Hematopoietic multipotent progenitor cell (in vitro differentiated cells): Measurements from ENCODE around the gene BRAP. TPM values are rescaled to one million over a fixed set of nuclear protein-coding genes. Genes with fewer than 3 reads are reported as not detected.
"Not testable (repeated sequence)": the region's sequence is repeated elsewhere in the genome, so short reads cannot be mapped to it uniquely, and the experiment has no call there.

Experiments used
- DNase-seq, 3 donors: peaks; one replicate each; pipeline ENCODE4 v3.0.0-alpha.2; 2011 to 2015; ENCODE audit warnings: low read depth in 2 of 3, low spot score in 2 of 3
- total RNA-seq: library from RNA; depleted of rRNA; stranded (reverse); fragments of >200 nt; gene quantifications from one replicate; pipeline ENCODE4 v1.2.3, GENCODE V29; 2012

BRAP gene
- total RNA-seq, 1 donor = 19.9 TPM

DNA sequence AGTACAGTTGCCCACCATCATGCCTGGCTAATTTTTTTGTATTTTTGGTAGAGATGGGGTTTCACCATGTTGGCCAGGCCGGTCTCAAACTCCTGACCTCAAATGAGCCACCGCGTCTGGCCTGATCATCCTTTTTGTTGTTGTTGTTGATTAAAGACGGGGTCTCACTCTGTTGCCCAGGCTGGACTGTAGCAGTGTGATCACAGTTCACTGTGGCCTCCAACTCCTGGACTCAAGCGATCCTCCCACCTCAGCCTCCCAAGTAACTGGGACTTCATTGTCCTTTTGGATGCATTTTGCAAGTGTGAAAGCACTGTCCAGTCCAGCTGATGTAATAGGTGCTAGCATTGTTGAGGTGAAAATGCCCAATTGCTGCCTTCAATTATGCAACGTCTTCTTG is 59.5 kb downstream of the BRAP start:
- DNase-seq = no peak

DNA sequence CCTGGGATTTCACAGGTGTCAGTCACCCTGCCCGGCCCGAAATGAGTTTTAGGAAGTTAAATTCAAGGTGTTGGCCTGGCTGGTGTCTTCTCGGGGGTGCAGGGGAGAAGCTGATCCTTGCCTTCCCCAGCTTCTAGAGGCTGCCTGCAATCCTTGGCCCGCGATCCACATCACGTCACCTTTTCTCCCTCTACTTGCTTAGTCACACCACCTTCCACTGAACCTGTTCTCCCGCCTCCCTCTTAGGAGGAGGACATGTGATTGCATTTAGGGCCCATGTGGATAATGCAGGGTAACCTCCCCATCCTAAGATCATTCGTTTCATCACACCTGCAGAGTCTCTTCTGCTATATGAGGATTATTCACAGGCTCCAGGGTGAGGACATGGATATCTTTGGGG is 61.2 kb downstream of the BRAP start:
- DNase-seq = no peak

DNA sequence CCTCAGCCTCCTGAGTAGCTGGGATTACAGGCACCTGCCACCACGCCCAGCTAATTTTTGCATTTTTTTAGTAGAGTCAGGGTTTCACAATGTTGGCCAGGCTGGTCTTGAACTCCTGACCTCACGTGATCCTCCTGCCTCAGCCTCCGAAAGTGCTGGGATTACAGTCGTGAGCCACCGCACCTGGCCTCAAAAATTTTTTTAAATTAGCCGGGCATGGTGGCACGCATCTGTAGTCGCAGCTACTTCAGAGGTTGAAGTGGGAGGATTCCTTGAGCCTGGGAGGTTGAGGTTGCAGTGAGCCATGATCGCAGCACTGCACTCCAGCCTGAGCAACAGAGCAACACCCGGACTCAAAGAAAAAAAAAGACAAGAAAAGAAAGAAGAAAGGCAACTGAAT is 67.9 kb downstream of the BRAP start:
- not testable (repeated sequence) for DNase-seq

DNA sequence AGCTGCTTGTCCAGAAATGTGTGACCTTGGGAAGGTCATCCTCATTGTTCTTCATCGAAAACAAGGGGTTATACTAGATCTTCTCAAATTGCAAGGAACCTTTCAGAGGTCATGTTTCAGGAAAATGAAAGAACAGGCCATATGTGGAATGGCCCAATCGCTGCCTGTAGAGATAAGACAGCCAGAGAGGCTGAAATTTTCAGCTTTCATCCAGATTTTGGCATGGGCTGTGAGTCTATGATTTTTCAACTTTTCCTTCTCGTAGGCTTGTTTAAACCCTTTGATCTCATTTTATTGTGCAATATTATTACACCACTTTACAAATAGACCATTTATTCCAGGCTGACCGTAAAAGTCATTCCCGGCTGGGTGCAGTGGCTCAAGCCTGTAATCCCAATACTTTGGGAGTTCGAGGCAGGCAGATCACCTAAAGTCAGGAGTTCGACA is 69.6 kb downstream of the BRAP start:
- DNase-seq = no peak

DNA sequence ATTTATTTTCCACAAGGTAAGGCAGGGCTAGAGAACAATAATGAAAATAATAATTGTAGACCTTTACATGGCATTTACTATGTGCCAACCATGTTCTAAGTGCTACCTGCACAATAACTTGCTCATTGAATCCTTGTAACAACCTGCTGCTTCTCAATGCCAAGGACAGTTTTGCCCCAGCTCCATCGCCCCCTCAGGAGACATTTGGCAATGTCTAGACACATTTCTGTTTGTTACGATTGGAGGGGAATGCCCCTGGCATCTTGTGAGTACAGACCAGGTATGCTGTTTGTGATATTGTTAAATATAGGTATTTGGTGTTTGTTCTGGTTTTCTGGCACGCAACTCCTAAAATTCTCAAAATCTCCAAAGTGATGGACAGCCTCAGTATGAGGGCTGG is 78.5 kb downstream of the BRAP start:
- peak in 2 of 3 donors; percentile 12 to 38 for DNase-seq

DNA sequence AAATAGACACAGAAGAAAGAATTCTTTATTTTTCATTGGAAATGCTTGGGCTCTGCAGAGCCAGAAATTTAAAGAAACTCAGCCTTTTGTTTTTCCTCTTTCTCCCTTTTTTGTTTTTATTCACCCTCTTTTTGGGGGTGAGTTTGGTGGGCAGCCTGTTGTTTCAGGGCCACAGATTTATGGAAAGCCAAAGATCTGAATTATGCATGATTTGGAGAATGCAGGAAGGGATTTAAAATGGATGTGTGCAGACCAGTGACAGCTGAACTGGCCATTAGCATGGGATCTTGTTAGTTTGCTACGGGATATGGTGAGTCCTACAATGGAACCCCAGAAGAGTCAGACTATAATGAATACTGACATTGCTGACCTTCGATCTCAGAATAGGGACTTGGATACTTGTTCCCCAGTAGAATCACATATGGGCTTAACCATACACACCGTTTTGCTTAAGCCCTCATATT is 79.0 kb downstream of the BRAP start:
- no peak for DNase-seq

DNA sequence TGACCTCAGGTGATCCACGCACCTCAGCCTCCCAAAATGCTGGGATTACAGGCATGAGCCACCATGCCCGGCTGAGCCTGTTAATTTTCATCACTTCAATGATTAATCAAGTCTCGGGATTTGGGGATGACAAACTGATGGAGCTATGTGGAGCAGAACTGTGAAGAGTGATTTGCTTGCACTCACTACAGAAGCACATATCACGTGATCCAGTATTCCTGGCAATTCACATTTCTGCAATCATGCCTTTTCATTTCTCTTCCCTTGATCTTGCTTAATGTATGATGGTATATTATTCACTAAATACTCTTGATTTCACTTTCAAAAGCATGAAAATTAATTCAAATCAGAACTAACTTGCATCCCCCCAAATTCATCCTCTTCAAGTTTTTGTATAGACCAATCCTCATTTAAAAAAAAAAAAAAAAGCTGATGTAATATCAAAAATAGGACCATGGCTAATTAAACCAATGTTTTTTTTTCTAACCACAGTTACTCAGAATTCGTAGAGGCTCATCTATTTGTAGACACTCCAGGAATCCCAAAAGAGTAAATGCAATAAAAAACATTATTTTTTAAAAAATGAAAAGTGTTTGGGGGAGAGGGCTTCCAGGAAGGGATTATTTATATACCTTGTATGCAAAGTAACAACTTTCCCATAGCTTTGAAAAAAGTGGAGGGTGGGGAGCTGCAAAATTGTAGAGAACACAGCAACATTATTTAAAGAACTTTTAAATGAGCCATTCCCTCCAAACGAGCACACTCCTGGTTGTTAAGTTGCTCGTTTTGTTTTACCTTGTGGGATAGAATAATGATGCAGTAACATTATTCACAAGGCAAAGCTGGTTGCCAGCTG is 79.6 kb downstream of the BRAP start:
- no peak for DNase-seq

DNA sequence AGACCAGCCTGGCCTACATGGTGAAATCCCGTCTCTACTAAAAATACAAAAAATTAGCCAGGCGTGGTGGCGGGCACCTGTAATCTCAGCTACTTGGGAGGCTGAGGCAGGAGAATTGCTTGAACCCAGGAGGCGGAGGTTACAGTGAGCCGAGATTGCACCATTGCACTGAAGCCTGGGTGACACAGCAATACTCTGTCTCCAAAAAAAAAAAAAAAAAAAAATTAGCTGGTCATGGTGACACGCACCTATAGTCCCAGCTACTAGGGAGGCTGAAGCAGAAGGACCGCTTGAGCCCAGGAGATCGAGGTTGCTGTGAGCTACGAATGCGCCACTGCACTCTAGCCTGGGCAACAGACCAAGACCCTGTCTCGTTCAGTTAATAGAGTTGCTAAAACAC is 82.9 kb downstream of the BRAP start:
- not testable (repeated sequence) for DNase-seq

DNA sequence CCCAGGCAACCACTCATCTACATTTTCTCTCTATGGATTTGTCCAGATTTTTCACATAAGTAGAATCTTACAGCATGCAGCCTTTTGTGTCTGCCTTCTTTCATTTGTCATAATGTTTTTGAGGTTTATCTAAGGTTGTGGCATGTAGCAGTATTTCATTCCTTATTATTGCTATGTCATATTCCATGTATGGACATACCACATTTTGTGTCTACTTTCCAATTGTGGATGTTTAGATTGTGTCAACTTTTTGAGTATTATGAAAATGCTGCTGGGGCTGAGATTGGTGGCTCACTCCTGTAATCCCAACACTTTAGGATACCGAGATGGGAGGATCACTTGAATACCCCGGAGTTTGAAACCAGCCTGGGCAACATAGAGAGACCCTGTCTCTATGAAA is 83.4 kb downstream of the BRAP start:
- no peak for DNase-seq

DNA sequence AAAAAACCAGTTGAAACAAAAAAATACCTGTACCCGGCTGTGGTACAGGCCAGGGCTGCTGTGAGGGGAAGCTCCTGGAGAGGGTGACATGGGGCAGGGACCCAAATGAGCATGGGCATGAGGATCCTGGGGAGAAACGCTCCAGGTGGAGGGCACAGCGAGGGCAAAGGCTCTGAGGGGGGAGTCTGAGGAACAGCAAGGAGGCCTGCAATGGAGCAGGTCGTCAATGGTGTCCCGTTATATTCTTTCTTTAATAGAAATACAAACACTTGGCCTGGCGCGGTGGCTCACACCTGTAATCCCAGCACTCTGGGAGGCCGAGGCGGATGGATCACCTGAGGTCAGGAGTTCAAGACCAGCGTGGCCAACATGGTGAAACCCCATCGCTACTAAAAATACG is 84.8 kb downstream of the BRAP start:
- DNase-seq = not testable (repeated sequence)

DNA sequence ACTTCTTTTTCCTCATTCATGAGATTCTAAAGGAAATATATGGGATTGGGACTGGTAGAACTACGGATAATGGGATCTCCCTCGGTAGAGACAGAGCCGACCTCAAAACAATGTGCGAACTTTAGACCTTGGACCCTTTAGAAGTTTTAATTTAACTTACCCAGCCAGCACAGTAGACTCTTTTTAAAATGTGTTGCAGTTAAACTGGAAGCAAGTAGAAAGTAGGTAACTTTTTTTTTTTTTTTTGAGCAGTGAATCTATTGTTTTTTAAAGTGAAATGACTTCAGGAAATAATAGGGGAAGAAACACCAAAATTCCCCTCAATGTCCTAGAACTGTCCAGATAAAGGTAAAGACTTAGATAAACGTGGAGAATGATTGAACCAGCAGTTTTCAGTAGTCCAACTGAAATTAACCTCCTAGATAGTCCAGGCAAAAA is 85.5 kb downstream of the BRAP start:
- DNase-seq = no peak

DNA sequence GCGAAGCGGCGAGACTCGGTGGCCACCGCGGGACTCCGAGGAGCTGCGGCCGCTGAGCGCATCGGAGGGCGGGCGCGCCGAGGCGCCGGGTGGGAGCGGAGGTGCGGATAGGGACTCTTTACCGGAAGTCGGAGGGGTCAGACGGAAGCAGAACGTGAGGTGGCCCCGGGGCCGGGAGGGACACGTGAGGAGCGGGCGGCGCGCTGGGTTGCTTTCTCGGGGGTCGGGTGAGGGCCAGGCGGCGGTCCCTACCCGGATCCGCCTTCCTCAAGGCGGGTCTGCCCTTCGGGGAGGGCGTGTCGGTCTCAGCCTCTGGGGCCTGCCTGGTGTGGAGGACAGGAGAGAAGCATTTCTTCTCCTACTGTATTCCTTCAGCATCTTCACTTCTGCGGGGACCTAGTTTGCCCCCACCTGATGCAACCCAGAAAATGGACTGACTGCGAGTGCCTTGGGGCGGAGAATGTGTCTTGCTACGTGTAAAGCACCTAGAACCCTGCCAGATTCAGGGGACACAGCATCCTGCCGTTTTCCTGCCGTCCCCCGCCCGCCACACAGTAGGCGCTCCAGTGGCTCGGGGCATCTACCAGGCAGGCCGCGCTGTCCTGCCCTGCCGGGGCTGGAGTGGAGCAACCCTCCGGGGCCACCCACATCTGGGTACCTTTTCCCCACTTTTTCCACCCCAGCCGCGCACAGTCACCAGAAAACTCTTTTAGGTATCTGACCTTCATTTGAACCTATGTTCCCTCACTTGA is 86.1 kb downstream of the BRAP start:
- peak; percentile 91 to 96 (median 94) for DNase-seq

DNA sequence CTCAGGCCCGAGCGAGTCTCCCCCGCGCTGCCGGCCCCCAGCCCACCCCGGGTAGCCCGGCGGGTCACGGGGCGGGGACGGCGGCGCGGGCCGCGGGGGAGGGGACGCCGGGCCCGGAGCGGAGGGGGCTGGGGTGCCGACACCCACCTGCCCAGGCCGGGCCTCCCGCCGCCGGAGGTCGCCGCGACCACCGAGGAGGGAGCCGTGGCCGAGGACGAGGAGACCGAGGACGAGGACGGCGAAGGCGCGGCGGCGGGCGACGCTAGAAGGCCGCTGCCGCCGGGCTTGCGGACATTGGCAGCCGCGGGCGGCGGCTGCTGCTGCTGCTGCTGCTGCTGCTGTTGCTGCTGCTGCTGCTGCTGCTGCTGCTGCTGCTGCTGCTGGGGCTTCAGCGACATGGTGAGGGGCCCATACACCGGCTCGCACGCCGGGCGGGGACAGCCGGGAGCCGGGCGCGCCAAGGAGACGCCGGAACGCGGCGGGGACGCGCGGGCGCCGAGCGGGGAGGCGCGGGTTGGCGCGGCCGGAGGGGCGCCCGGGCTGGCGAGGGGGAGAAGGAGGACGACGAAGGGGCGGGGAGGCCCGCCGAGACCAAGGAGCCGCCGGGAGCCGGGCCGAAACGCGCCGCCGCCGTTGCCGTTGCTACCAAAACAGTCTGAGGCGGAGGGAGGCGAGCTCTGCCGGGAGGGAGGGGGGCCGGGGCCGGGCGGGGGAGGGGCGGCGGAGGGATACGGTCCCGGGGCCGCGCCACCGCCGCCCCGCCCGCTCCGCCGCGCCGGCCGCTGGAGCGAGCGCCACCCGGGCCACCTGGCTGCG is 86.9 kb downstream of the BRAP start, which contains the start of gene ATXN2:
ATXN2 (minus strand) TSS at position 679 of the 816 bp plus-strand sequence; CDS start at position 398, 281 bp downstream.
- DNase-seq = peak; percentile 3 to 73 (median 7)

DNA sequence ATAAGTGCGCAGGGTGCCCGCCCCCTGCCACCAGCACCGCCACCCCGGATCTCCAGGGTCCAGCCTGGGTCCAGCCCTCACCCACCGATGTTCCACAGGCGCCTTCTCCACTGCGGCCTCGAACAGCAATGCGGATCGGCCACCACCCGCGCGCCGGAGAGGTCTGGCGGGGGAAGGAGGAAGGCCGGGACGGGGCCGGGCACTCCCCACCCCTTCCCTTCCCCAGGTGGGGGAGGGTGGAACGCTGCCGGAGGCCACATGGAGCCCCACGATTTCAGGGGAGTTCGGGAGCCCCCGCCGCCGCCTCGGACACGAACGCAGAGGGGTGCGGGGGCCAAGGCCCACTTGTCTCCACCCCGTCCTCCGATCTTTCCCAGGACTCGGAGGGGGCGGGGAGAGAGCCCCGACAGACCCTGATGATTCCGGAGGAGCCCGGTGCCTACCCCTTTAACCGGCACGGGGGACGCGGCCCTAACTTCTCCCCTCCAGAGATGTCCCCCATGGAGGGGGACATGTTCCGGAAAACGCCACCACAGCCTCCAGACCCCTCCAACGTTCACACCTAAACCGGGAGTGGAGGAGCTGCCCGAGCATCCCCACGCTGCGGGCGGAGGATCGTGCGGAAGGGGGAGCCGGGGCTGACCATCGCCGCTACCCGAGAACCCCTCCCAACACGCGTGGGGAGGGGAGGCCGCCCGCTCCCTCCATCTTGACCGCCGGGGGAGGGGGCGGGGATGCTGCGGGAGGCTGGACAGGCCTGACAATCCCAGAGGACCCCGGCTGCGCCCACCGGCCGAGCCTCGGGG is 87.7 kb downstream of the BRAP start:
- peak in 2 of 3 donors; percentile 30 to 36 for DNase-seq

DNA sequence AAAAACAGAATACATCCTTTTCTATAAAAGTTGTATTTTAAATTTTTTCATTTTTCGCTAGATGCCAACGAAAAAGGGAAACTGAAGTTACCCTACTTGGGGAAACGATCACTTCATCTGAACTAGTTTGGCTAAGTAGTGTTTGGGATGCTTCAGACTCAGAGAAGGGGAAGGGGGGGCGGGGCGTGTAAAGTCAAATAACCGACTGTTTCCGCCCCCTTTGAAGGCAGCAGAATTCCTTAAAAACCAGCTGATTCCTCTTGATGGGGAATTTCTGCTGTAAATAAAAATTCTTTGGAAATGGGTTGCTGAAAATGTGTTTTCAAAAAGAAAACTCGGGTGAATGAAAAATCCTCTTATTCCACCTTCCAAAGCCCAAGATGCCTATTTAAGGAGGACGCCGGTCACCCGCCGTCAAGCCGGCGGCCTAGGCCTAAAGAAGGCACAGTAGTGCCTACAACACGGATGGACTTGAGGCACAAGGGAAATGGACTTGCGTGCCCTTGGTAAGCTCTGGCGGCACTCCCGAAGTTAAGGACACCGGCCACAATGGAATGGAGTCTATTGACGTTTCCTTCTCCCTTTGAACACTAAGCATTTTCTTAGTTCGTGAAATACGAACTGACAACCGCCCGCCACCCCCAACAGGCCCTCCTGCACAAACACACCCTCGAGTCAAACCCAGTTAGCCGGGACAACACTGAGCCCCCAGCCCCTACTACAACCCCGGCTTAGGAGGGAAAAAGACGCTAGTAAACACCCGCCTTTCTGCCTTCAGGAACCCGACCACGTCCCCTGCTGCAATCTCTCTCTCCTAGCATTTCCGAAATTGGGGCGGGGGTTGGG is 88.5 kb downstream of the BRAP start:
- DNase-seq = peak in 2 of 3 donors; percentile 58 to 70

DNA sequence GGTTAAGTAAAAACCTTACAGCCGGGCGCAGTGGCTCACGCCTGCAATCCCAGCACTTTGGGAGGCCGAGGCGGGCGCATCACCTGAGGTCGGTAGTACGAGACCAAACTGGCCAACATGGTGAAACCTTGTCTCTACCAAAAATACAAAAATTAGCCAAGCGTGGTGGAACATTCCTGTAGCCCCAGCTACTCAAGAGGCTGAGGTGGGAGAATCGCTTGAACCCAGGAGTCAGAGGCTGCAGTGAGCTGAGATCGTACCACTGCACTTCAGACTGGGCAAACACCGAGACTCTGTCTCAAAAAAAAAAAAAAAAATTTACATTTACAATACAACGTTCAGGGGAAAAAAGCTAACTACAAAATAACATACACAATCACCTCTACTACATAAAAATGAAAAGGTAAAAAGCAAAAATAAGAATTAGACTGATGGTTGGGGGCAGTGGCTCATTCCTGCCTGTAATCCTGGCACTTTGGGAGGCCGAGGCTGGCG is 90.4 kb downstream of the BRAP start:
- DNase-seq = not testable (repeated sequence)
